H1 (cell line): ENCODE data around the gene COX5A. TPM values are rescaled to one million over a fixed set of nuclear protein-coding genes. Genes with fewer than 3 reads are reported as not detected.

ENCODE experiments used
- CBX5 ChIP-seq: fragments of 300-800, 300-1000 bp; sonication (generic); IDR thresholded peaks from 2 replicates; pipeline ENCODE4 v1.7.1; 2016; ENCODE audit warnings: antibody characterized with exemption, low read length, low read depth
- CTCF ChIP-seq, 3 experiments: IDR thresholded peaks; 1 replicate in 2 of 3; 2 replicates in 1 of 3; pipeline versions ENCODE4 v1.5.1 to v1.6.1; 2011; ENCODE audit warnings: low read length in 3 of 3, mild to moderate bottlenecking in 3 of 3, inconsistent platforms in 2 of 3, low read depth in 1 of 3, moderate library complexity in 1 of 3; ENCODE audit not compliant: insufficient read depth in 1 of 3; ENCODE audit errors: control extremely low read depth in 1 of 3
- TAF7 ChIP-seq: optimal IDR thresholded peaks from 2 replicates; pipeline ENCODE3; 2011; ENCODE audit warnings: low read depth, mild to moderate bottlenecking, inconsistent platforms, low read length, moderate library complexity, borderline replicate concordance
- polyA plus RNA-seq, 7 experiments: library from polyadenylated mRNA; depleted of rRNA in 3 of 7; stranded (reverse) in 5 of 7; unstranded in 2 of 7; fragments of >200 nt in 5 of 7; fragments of 200-250 nt in 2 of 7; gene quantifications; 1 replicate in 5 of 7; 2 replicates in 1 of 7; 4 replicates in 1 of 7; pipeline versions ENCODE4 v1.2.1 to v1.2.3, GENCODE V29; 2011 to 2013; ENCODE audit warnings: missing spikeins in 2 of 7, mixed read lengths in 2 of 7
- total RNA-seq: library from RNA; stranded (reverse); fragmentation: NEBNext Ultra II Directional; extraction: Animal tissue kit (Norgen Biotek cat#: 25700); gene quantifications from 2 replicates; pipeline ENCODE4 v1.2.1, GENCODE V29; 2021

The COX5A gene
- total and polyA plus RNA-seq, 2 of the 8 experiments (the other 6 are each of a cell fraction or from before 2014, with no cell fraction given) = 270 to 367 TPM

- no peak for TF ChIP-seq CTCF (IDR thresholded peaks at IDR 0.05; ENCODE audit: control extremely low read depth in 1 of 3, insufficient read depth in 1 of 3, low read depth in 1 of 3, low read length in 3 of 3)
- TF ChIP-seq CBX5 = no peak
- no peak for TF ChIP-seq TAF7
Observed at GRCh38 chr15:74933573-74933972, 4.3 kb downstream of the COX5A start (continued).
